Mucosa of rectum (tissue), 2 donors: ENCODE measurements around the gene TIMM44.
A peak's percentile ranks its signal among the peaks of the same experiment; 100 is the strongest.
"Not testable (repeated sequence)": the region's sequence is repeated elsewhere in the genome, so short reads cannot be mapped to it uniquely, and the experiment has no call there.

ENCODE experiments used
- H3K27ac ChIP-seq, 2 donors: one replicate each; pipeline ENCODE4 v1.7.0; 2013; ENCODE audit warnings: inconsistent platforms in 2 of 2, low read depth in 2 of 2, low read length in 2 of 2
- H3K27me3 ChIP-seq, 2 donors: one replicate each; pipeline ENCODE4 v1.7.0; 2013; ENCODE audit warnings: low read length in 2 of 2; ENCODE audit not compliant: control insufficient read depth in 2 of 2, insufficient read depth in 2 of 2
- H3K36me3 ChIP-seq, 2 donors: one replicate each; pipeline ENCODE4 v1.7.0; 2013; ENCODE audit warnings: low read length in 2 of 2; ENCODE audit not compliant: control insufficient read depth in 2 of 2, insufficient read depth in 2 of 2
- H3K4me1 ChIP-seq, 2 donors: one replicate each; pipeline ENCODE4 v1.7.0; 2013; ENCODE audit warnings: low read length in 2 of 2, mild to moderate bottlenecking in 1 of 2; ENCODE audit not compliant: control insufficient read depth in 2 of 2, insufficient read depth in 2 of 2
- H3K4me3 ChIP-seq, 2 donors: one replicate each; pipeline ENCODE4 v1.7.0; 2013; ENCODE audit warnings: low read length in 2 of 2
- H3K9ac ChIP-seq, 2 donors: one replicate each; pipeline ENCODE4 v1.7.0; 2013; ENCODE audit warnings: low read length in 2 of 2, low read depth in 1 of 2, mild to moderate bottlenecking in 1 of 2
- H3K9me3 ChIP-seq, 2 donors: one replicate each; pipeline ENCODE4 v1.7.0; 2013; ENCODE audit warnings: low read length in 2 of 2; ENCODE audit not compliant: control insufficient read depth in 2 of 2
- donor health status: healthy.
- donor health status: Normal muscosa, but diverticular disease.

TIMM44 gene

DNA sequence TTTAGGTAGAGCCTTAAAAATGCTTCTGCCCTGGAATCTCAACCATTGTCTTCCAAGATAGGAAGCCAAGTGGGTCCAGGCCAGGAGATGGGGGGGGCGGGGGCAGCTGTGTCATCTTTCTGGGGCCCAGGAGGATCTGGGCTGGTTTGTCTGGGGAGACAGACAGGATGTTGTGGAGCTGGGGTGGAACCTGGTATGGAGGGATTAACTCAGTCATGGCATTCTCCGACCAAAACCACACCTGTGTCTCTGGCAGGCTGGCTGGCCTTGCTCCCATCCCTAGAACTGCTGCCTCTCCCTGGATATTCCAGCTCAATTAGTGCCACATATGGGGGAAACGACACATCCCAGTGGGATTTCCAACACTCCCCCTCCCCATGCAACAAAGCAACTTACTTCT lies 42.5 kb downstream of the TIMM44 start:
- Histone ChIP-seq H3K4me3 (no peak overlapping the region), H3K27ac (no peak overlapping the region), H3K36me3 (no peaks in the 10 kb centered on the region), H3K9ac (no peak overlapping the region), H3K27me3 (no peaks in the 10 kb centered on the region), H3K9me3 (no peaks in the 10 kb centered on the region), H3K4me1 (peaks cover 16 to 19% of the 10 kb centered on the region in 2 donors)

DNA sequence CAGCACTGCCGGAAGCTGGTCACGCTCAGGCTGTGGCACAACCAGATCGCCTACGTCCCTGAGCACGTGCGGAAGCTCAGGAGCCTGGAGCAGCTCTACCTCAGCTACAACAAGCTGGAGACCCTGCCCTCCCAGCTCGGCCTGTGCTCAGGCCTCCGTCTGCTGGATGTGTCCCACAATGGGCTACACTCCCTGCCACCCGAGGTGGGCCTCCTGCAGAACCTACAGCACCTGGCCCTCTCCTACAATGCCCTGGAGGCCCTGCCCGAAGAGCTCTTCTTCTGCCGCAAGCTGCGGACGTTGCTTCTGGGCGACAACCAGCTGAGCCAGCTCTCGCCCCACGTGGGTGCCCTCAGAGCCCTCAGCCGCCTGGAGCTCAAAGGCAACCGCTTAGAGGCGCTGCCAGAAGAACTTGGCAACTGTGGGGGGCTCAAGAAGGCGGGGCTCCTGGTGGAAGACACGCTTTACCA lies 43.0 kb downstream of the TIMM44 start:
- H3K4me1 ChIP-seq = peaks cover 16 to 19% of the 10 kb centered on the region in 2 donors
- H3K36me3 ChIP-seq = no peaks in the 10 kb centered on the region
- H3K9ac ChIP-seq = no peak overlapping the region
- no peak overlapping the region for H3K27ac ChIP-seq
- H3K4me3 ChIP-seq = no peak overlapping the region
- H3K9me3 ChIP-seq = no peaks in the 10 kb centered on the region
- H3K27me3 ChIP-seq = no peaks in the 10 kb centered on the region

DNA sequence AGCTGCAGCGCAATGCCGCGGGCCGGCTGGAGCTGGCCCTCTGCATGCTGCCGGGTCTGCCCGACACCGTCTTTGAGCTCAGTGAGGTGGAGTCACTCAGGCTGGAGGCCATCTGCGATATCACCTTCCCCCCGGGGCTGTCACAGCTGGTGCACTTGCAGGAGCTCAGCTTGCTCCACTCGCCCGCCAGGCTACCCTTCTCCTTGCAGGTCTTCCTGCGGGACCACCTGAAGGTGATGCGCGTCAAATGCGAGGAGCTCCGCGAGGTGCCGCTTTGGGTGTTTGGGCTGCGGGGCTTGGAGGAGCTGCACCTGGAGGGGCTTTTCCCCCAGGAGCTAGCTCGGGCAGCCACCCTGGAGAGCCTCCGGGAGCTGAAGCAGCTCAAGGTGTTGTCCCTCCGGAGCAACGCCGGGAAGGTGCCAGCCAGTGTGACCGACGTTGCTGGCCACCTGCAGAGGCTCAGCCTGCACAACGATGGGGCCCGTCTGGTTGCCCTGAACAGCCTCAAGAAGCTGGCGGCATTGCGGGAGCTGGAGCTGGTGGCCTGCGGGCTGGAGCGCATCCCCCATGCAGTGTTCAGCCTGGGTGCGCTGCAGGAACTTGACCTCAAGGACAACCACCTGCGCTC lies 43.6 kb downstream of the TIMM44 start:
- H3K27ac ChIP-seq = no peak overlapping the region
- no peaks in the 10 kb centered on the region for H3K9me3 ChIP-seq
- H3K27me3 ChIP-seq = no peaks in the 10 kb centered on the region
- H3K9ac ChIP-seq = no peak overlapping the region
- H3K4me3 ChIP-seq = no peak overlapping the region
- peaks cover 13 to 19% of the 10 kb centered on the region in 2 donors for H3K4me1 ChIP-seq
- H3K36me3 ChIP-seq = no peaks in the 10 kb centered on the region

DNA sequence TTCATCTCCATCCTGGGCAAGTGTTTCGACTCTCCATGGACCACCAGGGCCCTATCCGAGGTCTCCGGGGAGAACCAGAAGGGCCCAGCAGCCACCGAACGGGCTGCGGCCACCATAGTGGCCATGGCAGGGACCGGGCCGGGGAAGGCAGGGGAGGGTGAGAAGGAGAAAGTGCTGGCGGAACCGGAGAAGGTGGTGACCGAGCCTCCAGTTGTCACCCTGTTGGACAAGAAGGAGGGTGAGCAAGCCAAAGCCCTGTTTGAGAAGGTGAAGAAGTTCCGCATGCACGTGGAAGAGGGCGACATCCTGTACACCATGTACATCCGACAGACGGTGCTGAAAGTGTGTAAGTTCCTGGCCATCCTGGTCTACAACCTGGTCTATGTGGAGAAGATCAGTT lies 44.5 kb downstream of the TIMM44 start:
- H3K9me3 ChIP-seq = no peaks in the 10 kb centered on the region
- no peak overlapping the region for H3K27ac ChIP-seq
- H3K36me3 ChIP-seq = no peaks in the 10 kb centered on the region
- H3K4me3 ChIP-seq = no peak overlapping the region
- H3K9ac ChIP-seq = no peak overlapping the region
- peaks cover 8 to 17% of the 10 kb centered on the region in 2 donors for H3K4me1 ChIP-seq
- H3K27me3 ChIP-seq = no peaks in the 10 kb centered on the region

GRCh38 chr19:7897292-7897691 lies 46.2 kb downstream of the TIMM44 start:
- Histone ChIP-seq H3K4me3 (no peak overlapping the region), H3K9me3 (no peaks in the 10 kb centered on the region), H3K27ac (no peak overlapping the region), H3K27me3 (no peaks in the 10 kb centered on the region), H3K36me3 (no peaks in the 10 kb centered on the region), H3K4me1 (peaks cover 0 to 9% of the 10 kb centered on the region in 2 donors), H3K9ac (no peak overlapping the region)

GRCh38 chr19:7895565-7895964 lies 47.9 kb downstream of the TIMM44 start:
- Histone ChIP-seq H3K36me3 (no peaks in the 10 kb centered on the region), H3K4me3 (no peak overlapping the region), H3K4me1 (peaks cover 0 to 9% of the 10 kb centered on the region in 2 donors), H3K27me3 (no peaks in the 10 kb centered on the region), H3K27ac (no peak overlapping the region), H3K9ac (no peak overlapping the region), H3K9me3 (no peaks in the 10 kb centered on the region)

GRCh38 chr19:7894612-7895309 lies 48.7 kb downstream of the TIMM44 start:
- Histone ChIP-seq H3K27ac (no peak overlapping the region), H3K9me3 (no peaks in the 10 kb centered on the region), H3K27me3 (no peaks in the 10 kb centered on the region), H3K9ac (peak overlapping the region in 1 of 2 donors; percentile 43), H3K4me3 (no peak overlapping the region), H3K4me1 (peaks cover 0 to 9% of the 10 kb centered on the region in 2 donors), H3K36me3 (no peaks in the 10 kb centered on the region)

DNA sequence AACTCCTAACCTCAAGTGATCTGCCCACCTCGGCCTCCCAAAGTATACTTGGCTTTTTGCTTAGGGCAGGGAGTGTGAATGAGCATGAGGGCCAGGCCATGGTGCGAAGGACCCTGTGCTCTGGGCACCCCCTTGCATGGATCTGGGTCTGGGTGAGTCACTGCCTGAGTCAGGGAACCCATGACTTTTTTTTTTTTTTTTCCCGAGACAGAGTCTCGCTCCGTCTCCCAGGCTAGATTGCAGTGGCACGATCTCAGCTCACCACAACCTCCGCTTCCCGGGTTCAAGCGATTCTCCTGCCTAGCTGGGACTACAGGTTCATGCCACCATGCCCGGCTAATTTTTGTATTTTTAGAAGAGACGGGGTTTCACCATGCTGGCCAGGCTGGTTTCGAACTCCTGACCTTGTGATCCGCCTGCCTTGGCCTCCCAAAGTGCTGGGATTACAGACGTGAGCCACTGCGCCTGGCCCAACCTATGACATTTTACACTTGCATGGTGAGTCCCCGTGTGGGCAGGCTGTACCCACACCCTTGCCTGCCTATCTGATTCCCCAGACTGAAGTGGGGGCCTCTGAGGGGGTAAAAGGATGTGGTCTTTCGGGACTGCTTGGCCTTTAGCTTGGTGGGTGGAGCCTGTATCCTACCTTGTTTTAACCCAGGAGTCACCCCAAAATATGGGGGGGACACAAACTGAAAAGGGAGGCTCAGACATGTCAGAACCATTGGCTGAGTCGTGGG lies 49.9 kb downstream of the TIMM44 start:
- peaks cover 0 to 12% of the 10 kb centered on the region in 2 donors for H3K4me1 ChIP-seq
- not testable (repeated sequence) for H3K4me3 ChIP-seq, H3K9me3 ChIP-seq, H3K36me3 ChIP-seq, H3K9ac ChIP-seq, H3K27me3 ChIP-seq, H3K27ac ChIP-seq

- peaks cover 0 to 9% of the 10 kb centered on the region in 2 donors for H3K27me3 ChIP-seq
- H3K27ac ChIP-seq = no peak overlapping the region
- H3K4me1 ChIP-seq = peaks cover 0 to 3% of the 10 kb centered on the region in 2 donors
Observed at GRCh38 chr19:7888826-7889217, 54.6 kb downstream of the TIMM44 start.

More at GRCh38 chr19:7888826-7889217, 54.6 kb downstream of the TIMM44 start:
- Histone ChIP-seq H3K36me3 (no peaks in the 10 kb centered on the region), H3K9ac (peak overlapping the region; percentile 34 to 76), H3K4me3 (peak overlapping the region; percentile 37 to 60), H3K9me3 (no peaks in the 10 kb centered on the region)
